ENCODE data around the gene ADAM29.

ADAM29 gene

DNA sequence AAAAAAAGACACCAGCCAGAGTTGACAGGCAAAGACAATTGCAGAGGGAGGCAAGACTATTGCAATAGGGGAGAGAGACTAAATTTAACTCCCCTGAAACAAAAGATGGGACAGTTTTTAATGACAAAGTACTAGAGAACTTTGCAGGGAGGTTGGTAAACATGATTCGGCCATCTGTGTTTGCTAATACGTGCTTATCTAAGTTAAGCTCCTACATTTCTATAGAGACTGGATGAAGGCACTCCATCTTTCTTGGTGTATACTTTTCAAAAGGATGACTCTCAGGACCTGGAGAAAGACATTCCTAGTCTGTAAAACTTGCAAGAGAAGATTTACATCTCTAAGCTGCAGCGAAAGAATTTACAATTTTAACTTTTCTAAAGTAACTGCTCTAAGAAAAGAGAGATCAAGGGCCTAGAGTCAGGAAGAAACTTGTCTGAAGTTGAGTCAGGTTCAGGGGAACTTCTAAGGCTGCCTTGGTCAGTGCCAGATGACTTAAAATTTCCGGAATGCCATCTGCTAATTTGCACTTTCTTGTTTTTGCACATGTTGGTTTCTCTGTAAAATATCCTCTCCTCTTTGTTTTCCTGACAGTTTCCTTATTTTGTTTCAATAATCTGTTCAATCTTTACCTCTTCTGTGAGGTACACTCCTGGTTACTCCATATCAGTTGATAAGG lies 10.6 kb downstream of the ADAM29 start:
- TF ChIP-seq, protein P1, sequence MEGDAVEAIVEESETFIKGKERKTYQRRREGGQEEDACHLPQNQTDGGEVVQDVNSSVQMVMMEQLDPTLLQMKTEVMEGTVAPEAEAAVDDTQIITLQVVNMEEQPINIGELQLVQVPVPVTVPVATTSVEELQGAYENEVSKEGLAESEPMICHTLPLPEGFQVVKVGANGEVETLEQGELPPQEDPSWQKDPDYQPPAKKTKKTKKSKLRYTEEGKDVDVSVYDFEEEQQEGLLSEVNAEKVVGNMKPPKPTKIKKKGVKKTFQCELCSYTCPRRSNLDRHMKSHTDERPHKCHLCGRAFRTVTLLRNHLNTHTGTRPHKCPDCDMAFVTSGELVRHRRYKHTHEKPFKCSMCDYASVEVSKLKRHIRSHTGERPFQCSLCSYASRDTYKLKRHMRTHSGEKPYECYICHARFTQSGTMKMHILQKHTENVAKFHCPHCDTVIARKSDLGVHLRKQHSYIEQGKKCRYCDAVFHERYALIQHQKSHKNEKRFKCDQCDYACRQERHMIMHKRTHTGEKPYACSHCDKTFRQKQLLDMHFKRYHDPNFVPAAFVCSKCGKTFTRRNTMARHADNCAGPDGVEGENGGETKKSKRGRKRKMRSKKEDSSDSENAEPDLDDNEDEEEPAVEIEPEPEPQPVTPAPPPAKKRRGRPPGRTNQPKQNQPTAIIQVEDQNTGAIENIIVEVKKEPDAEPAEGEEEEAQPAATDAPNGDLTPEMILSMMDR (IDR thresholded peaks at IDR 0.05; ENCODE audit: low read depth, low read length): no peak
- H3K4me3 ChIP-seq (ENCODE audit: low read depth, low read length): no peak overlapping the region

DNA sequence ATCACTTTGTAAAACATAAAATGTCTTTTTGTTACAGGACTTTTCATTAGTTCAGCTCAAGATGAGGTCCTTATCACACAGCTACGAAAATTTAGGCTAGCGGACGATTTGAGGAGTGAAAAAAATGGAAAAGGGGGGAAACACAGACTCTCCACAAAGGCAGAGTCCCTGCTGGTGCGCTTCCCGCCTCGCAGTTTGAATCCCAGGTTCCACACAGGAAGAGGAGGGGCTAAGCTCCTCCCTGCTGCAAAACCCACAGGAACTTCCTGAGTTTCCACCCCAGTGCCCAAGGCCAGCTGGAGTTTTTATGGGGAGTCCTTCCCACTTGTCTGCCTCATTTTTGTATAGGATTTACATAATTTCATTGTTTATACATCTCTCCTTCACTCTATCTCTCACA lies 11.2 kb downstream of the ADAM29 start:
- TF ChIP-seq, protein P1 (IDR thresholded peaks at IDR 0.05; ENCODE audit: low read depth, low read length): no peak
- no peak overlapping the region for H3K4me3 ChIP-seq (ENCODE audit: low read depth, low read length)

DNA sequence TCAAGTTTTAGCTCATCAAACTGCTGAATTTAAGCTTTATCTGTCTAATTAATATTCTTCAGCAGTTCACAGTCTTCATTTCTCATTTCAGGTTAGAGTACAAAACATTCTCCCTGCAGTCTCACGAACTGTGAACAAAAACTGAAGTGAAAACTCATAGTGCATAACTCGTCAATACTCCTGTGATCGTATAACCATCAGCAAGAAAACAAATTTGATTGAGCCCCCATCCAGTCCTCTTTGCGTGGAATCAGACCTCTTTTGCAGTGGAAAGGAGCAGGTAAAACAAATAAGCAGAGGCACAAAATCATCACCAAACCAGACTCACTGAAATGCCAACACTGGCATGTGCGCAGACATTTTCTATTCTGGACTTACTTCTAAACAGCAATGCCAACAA lies 12.7 kb downstream of the ADAM29 start:
- H3K4me3 ChIP-seq (ENCODE audit: low read depth, low read length): no peak overlapping the region
- TF ChIP-seq, protein P1 (IDR thresholded peaks at IDR 0.05; ENCODE audit: low read depth, low read length): no peak

DNA sequence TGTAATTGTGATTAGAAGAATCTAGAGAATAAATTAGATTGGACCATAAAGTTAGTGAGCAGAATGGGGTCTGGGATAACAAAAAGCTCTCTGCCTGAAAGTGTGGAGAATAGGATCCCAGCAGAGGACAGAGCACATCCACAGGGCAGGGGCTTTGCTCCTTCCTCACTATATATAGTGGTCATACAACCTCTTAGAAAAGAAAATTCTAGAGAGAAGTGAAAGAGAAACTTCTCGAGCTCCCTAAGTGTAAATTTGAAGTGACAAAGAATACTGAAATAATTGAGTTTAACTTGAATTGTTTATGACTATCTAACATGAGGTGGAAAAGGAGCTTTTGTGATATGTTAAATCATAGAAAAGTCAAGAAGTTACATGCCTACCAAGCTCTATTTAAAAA lies 14.9 kb downstream of the ADAM29 start:
- TF ChIP-seq, protein P1 (IDR thresholded peaks at IDR 0.05; ENCODE audit: low read depth, low read length): no peak
- no peak overlapping the region for H3K4me3 ChIP-seq (ENCODE audit: low read depth, low read length)

DNA sequence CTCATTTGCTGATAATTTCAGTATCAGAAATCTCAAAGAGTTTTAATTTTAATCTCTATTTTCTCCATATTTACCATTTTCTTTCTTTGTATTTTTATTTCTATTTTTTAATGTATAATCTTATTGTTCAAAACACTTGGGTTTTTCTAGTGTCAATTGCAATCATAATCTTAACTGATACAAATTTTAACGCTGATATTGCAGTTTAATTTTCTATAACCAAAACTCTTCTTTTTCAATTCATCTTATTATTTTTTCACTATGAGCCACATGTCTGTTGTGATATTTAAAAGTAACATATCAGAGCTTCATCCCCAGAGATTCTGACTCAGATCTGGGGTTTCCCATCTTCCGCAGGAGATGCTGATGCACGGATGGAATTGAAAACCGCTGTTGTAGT lies 16.2 kb downstream of the ADAM29 start:
- no peak overlapping the region for H3K4me3 ChIP-seq (ENCODE audit: low read depth, low read length)
- TF ChIP-seq, protein P1 (IDR thresholded peaks at IDR 0.05; ENCODE audit: low read depth, low read length): no peak

DNA sequence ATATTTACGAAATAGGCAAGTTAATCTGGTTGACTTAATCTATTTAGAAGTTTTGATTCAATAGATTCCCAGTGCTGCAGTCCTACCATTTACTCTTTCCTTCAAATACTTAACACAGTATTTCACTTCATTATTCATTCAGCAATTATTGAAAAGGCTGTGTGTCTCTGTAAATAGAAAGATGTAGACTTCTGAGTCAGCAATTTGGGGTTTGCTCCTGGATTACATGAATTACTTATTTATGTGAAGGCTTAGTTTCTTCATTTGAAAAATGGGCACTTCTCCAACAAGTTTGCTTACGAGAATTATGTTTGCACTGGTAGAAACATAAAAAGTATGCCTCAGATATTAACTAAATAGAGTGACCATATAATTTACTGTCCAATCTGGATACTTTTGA lies 17.4 kb downstream of the ADAM29 start:
- H3K4me3 ChIP-seq (ENCODE audit: low read depth, low read length): no peak overlapping the region
- TF ChIP-seq, protein P1 (IDR thresholded peaks at IDR 0.05; ENCODE audit: low read depth, low read length): no peak

DNA sequence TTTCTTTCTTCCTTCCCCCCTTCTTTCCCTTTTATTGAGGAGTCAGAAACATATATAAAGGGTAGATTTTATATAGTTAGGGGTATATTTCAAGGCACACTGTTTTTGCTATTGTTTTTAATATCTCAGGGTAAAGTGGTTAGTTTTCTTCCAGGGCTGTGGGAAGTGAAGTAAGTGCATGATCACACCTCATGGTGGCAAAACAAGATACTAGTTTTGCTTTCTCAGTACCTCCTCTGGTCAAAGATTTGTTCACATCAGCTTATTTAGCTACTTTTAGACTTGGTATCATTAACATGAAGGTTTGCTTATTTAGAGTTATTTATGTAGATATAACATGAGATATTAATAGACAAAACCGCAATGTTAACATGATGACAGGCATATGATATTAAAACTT lies 21.8 kb downstream of the ADAM29 start:
- H3K4me3 ChIP-seq (ENCODE audit: low read depth, low read length): no peak overlapping the region
- TF ChIP-seq, protein P1 (IDR thresholded peaks at IDR 0.05; ENCODE audit: low read depth, low read length): no peak

Data from WI38 (cell line).